Neural progenitor cell (in vitro differentiated cells): ENCODE results near the gene RRBP1. TPM values are rescaled to one million over a fixed set of nuclear protein-coding genes. Genes with fewer than 3 reads are reported as not detected.

ENCODE experiments used
- DNase-seq: peaks from one replicate; pipeline ENCODE4 v3.0.0-alpha.2; 2016; ENCODE audit warnings: low spot score
- H2AFZ ChIP-seq: fragments of 200-600 bp; sonication (generic); replicated peaks from 2 replicates; pipeline ENCODE4 v1.6.1; 2016; ENCODE audit warnings: antibody characterized with exemption
- H3F3A ChIP-seq: fragments of 200-600 bp; sonication (generic); 2 replicates; pipeline ENCODE4 v1.6.1; 2016; ENCODE audit warnings: antibody characterized with exemption, low read depth
- H3K27ac ChIP-seq: fragments of 200-600 bp; sonication (generic); 2 replicates; pipeline ENCODE4 v1.5.1; 2016; ENCODE audit warnings: mild to moderate bottlenecking
- H3K27me3 ChIP-seq: fragments of 200-600 bp; sonication (generic); 2 replicates; pipeline ENCODE4 v1.6.1; 2016; ENCODE audit warnings: mild to moderate bottlenecking, moderate library complexity
- H3K36me3 ChIP-seq: fragments of 200-600 bp; sonication (generic); 2 replicates; pipeline ENCODE4 v1.5.1; 2016
- H3K4me1 ChIP-seq: fragments of 200-600 bp; sonication (generic); 2 replicates; pipeline ENCODE4 v1.6.1; 2016; ENCODE audit warnings: mixed run types
- H3K4me2 ChIP-seq: fragments of 200-600 bp; sonication (generic); 2 replicates; pipeline ENCODE4 v1.6.1; 2016
- H3K4me3 ChIP-seq: fragments of 200-600 bp; sonication (generic); 2 replicates; pipeline ENCODE4 v1.5.1; 2016
- H3K79me2 ChIP-seq: fragments of 200-600 bp; sonication (generic); 2 replicates; pipeline ENCODE4 v1.6.1; 2016; ENCODE audit warnings: low read depth
- H3K9ac ChIP-seq: fragments of 200-600 bp; sonication (generic); 2 replicates; pipeline ENCODE4 v1.6.1; 2016
- H3K9me3 ChIP-seq: fragments of 200-600 bp; sonication (generic); 2 replicates; pipeline ENCODE4 v1.5.1; 2016; ENCODE audit warnings: low read depth
- H4K20me1 ChIP-seq: fragments of 200-600 bp; sonication (generic); 2 replicates; pipeline ENCODE4 v1.6.1; 2016; ENCODE audit warnings: low read depth
- H3K27ac Mint-ChIP-seq: 3 replicates; pipeline ENCODE4 v1.8.0; 2021; ENCODE audit warnings: mixed read lengths
- H3K27me3 Mint-ChIP-seq: 2 replicates; pipeline ENCODE4 v1.8.0; 2022; ENCODE audit warnings: low read depth, mild to moderate bottlenecking, inconsistent platforms, moderate library complexity, mixed read lengths; ENCODE audit not compliant: insufficient read depth
- H3K36me3 Mint-ChIP-seq: 3 replicates; pipeline ENCODE4 v1.8.0; 2021; ENCODE audit warnings: mixed read lengths
- H3K4me1 Mint-ChIP-seq: 3 replicates; pipeline ENCODE4 v1.8.0; 2021; ENCODE audit warnings: mixed read lengths
- H3K4me3 Mint-ChIP-seq: 3 replicates; pipeline ENCODE4 v1.8.0; 2021; ENCODE audit warnings: mild to moderate bottlenecking, moderate library complexity, mixed read lengths
- H3K9me3 Mint-ChIP-seq: 3 replicates; pipeline ENCODE4 v1.8.0; 2020; ENCODE audit warnings: mixed read lengths
- CTCF ChIP-seq: fragments of 200-600 bp; sonication (generic); IDR thresholded peaks from 2 replicates; pipeline ENCODE4 v1.5.1; 2017; ENCODE audit warnings: antibody characterized with exemption, mild to moderate bottlenecking
- EZH2 ChIP-seq: fragments of 200-600 bp; sonication (generic); IDR thresholded peaks from 2 replicates; pipeline ENCODE4 v1.6.1; 2017; ENCODE audit warnings: antibody characterized with exemption, mild to moderate bottlenecking, moderate library complexity
- EZH2phosphoT487 ChIP-seq: fragments of 200-600 bp; sonication (generic); IDR thresholded peaks from 2 replicates; pipeline ENCODE4 v1.6.1; 2017; ENCODE audit warnings: antibody characterized with exemption
- total RNA-seq: library from RNA; depleted of rRNA; stranded (reverse); fragments of >200 nt; gene quantifications from 2 replicates; pipeline ENCODE4 v1.2.3, GENCODE V29; 2015; ENCODE audit warnings: low replicate concordance

The RRBP1 gene
- total RNA-seq, 1 donor from 2014 or later = 18.2 TPM

- Histone ChIP-seq H2AFZ (no peak overlapping the region), H3K4me2 (no peak overlapping the region), H3K27ac (no peak overlapping the region), H3K4me3 (no peak overlapping the region), H3K36me3 (no peaks in the 10 kb centered on the region), H3K9me3 (no peaks in the 10 kb centered on the region), H3K9ac (no peak overlapping the region), H3K79me2 (no peaks in the 10 kb centered on the region), H3F3A (no peaks in the 10 kb centered on the region), H3K4me1 (peaks cover 14% of the 10 kb centered on the region), H3K27me3 (no peaks in the 10 kb centered on the region), H4K20me1 (peaks cover 10% of the 10 kb centered on the region)
- Mint-ChIP-seq H3K36me3 (peaks cover 13% of the 10 kb centered on the region), H3K4me1 (peaks cover 18% of the 10 kb centered on the region), H3K27me3 (peaks cover 10% of the 10 kb centered on the region), H3K9me3 (no peaks in the 10 kb centered on the region), H3K27ac (no peak overlapping the region), H3K4me3 (no peak overlapping the region)
- TF ChIP-seq EZH2 (no peak), CTCF (no peak), EZH2phosphoT487 (no peak)
- no peak for DNase-seq
Observed at GRCh38 chr20:17633850-17634500, 48.1 kb downstream of the RRBP1 start.

GRCh38 chr20:17633221-17633849 is 48.7 kb downstream of the RRBP1 start:
- no peak overlapping the region for H3K27ac ChIP-seq
- H3K27me3 ChIP-seq = no peaks in the 10 kb centered on the region
- Mint-ChIP-seq H3K27ac (no peak overlapping the region), H3K9me3 (no peaks in the 10 kb centered on the region), H3K36me3 (peaks cover 13% of the 10 kb centered on the region), H3K4me3 (peak overlapping the region; percentile 50), H3K27me3 (peaks cover 10% of the 10 kb centered on the region), H3K4me1 (peaks cover 20% of the 10 kb centered on the region)
- no peak overlapping the region for H3K4me2 ChIP-seq
- H3K4me3 ChIP-seq = no peak overlapping the region
- TF ChIP-seq EZH2phosphoT487 (no peak), EZH2 (no peak), CTCF (no peak)
- H3K9ac ChIP-seq = no peak overlapping the region
- H3K4me1 ChIP-seq = peaks cover 14% of the 10 kb centered on the region
- no peak overlapping the region for H2AFZ ChIP-seq
- H4K20me1 ChIP-seq = peaks cover 10% of the 10 kb centered on the region
- H3K36me3 ChIP-seq = no peaks in the 10 kb centered on the region
- no peaks in the 10 kb centered on the region for H3F3A ChIP-seq
- no peaks in the 10 kb centered on the region for H3K9me3 ChIP-seq
- no peaks in the 10 kb centered on the region for H3K79me2 ChIP-seq
- DNase-seq = no peak

- TF ChIP-seq EZH2 (no peak), CTCF (no peak), EZH2phosphoT487 (no peak)
- Mint-ChIP-seq H3K4me3 (no peak overlapping the region), H3K4me1 (peaks cover 19% of the 10 kb centered on the region), H3K9me3 (no peaks in the 10 kb centered on the region), H3K36me3 (peaks cover 13% of the 10 kb centered on the region), H3K27ac (no peak overlapping the region), H3K27me3 (peaks cover 10% of the 10 kb centered on the region)
- no peak overlapping the region for H3K9ac ChIP-seq
- DNase-seq = no peak
- peaks cover 14% of the 10 kb centered on the region for H4K20me1 ChIP-seq
- no peaks in the 10 kb centered on the region for H3K79me2 ChIP-seq
- no peaks in the 10 kb centered on the region for H3K9me3 ChIP-seq
- H3K27me3 ChIP-seq = no peaks in the 10 kb centered on the region
- H2AFZ ChIP-seq = no peak overlapping the region
- no peaks in the 10 kb centered on the region for H3F3A ChIP-seq
- no peaks in the 10 kb centered on the region for H3K36me3 ChIP-seq
- H3K4me2 ChIP-seq = no peak overlapping the region
- no peak overlapping the region for H3K27ac ChIP-seq
- H3K4me1 ChIP-seq = peaks cover 10% of the 10 kb centered on the region
- no peak overlapping the region for H3K4me3 ChIP-seq
Observed at GRCh38 chr20:17631576-17632319, 50.3 kb downstream of the RRBP1 start.
